Stimulated activated CD8-positive, alpha-beta memory T cell treated with anti-CD3 and anti-CD28 coated beads, Interleukin-12 subunit alpha, Interleukin-12 subunit beta, amount 100 ng/mL, for 4 hours (primary cell): Measurements from ENCODE around the gene TMC6.
A peak's percentile ranks its signal among the peaks of the same experiment; 100 is the strongest.

Experiments
- DNase-seq: peaks from one replicate; pipeline ENCODE4 v3.0.0-alpha.2; 2020; ENCODE audit warnings: low read depth

The TMC6 gene

DNA sequence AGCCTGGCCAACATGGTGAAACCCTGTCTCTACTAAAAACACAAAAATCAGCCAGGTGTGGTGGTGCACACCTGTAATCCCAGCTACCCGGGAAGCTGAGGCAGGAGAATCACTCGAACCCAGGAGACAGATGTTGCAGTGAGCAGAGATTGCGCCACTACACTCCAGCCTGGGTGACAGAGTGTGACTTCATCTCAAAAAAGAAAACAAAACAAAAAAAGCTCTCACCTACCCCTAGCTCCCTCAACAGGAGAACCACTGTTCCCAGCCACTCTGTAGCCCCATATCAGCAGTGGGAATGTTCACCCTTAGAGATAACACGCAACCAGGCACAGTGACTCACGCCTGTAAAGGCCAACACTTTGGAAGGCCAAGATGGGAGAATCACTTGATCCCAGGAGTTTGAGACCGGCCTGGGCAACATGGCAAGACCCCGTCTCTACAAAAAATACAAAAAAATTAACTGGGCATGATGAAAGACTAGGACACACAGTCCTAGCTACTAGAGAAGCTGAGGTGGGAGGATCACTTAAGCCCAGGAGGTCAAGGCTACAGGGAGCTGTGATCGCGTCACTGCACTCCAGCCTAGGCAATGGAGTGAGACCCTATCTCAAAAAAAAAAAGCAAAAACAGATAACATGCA lies 7.4 kb upstream of the TMC6 start:
- no peak for DNase-seq

DNA sequence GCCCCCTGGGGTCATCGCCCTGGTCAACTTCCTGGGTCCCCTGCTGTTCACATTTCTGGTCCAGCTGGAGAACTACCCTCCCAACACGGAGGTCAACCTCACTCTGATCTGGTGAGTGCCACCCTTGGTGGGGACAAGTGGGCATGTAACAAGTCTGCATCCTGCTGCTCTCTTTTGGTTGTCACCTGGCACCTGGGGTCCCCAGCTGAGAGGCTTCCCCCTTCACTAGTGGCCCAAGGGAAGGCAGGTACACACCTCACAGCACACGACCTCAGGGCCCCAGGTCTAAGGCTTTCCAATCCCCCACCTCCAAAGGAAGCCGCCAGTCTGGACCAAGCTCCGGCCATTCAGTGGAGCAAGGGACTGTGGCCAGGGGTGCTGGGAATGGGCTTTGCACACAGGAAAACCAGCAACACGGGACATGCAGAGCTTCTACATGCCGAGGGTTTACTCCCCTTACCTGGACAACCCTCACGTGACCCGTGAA lies 6.4 kb upstream of the TMC6 start:
- no peak for DNase-seq

DNA sequence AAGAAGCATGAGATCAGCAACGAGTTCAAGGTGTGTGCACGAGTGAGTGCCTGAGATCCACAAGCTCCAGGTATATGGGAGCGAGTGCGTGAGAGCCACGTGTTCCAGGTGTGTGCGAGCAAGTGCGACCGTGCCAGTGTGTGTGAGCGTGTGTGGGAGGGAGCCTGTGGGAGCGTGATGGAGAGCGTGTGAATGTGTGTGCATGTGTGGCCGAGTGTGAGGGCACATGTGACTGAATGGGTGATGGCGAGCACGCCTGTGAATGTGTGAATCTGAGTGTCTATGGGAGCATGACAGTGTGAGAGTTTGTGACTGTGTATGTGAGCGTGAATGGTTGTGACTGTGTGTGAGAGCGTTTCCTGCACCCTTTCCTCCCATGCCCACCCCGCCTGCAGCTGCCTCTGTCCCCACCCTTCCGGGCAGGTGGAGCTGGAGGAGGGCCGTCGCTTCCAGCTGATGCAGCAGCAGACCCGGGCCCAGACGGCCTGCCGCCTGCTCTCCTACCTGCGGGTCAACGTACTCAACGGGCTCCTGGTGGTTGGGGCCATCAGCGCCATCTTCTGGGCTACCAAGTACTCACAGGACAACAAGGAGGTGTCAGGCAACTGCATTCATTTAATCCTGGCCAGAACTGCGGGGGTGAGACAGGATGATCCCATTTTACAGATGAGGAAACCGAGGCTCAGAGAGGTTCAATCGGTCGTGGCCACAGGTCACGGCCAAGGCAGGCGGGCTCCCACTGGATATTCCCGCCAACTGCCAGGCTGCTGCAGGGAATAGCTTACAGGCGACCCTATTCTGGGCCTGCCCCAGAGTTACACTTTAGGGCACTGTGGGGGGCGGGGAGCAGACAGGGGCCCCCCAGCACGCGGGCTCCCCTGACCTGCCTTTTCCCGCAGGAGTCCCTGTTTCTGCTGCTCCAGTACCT lies 5.7 kb upstream of the TMC6 start:
- no peak for DNase-seq

DNA sequence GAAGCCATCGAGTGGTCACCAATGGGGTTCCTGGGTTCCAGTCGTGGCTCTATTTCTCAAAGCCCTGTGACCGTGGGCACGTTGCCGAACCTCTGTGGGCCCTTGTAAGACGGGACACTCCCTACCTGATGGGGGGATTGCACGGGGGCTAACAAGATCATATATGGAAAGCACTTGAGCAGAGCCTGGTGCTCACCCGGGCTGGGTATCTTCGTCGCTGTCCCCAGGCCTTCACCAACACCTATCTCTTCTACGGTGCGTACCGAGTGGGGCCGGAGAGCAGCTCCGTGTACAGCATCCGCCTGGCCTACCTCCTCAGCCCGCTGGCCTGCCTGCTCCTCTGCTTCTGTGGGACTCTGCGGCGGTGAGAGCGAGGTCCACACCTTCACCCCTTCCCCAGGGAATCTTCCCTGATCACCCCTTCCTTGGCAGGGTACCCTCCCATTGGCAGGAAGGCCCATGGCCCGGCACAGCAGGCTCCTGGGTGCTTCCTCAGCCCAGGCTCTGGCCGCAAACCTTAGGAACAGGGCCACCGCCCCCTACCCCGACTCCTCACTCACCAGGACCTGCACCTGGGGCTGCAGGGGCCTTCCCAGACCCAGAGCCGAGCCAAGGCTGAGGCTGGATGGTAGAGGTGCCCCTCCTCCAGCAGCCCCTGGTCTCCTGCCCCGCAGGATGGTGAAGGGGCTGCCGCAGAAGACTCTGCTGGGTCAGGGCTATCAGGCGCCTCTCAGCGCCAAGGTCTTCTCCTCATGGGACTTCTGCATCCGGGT lies 4.8 kb upstream of the TMC6 start:
- no peak for DNase-seq

DNA sequence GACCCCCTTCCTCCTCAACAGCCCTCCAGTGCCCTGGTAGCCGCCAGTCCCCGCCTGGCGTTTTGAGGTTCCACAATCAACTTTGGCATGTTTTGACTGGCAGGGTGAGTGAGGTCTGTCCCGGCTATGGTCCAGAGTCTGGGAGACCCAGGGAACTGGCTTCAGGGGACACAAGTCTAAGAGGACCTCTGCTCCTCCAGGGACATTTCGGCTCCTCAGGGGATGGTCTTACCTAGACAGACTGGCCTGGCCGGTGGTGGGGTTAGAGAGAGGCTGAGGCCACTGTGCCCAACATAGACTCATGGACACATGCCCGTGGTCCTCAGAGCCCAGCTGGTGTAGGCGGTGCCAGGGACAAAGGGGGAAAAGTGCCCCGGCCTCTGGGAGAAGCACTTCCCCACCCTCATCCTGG lies 4.2 kb upstream of the TMC6 start:
- no peak for DNase-seq

DNA sequence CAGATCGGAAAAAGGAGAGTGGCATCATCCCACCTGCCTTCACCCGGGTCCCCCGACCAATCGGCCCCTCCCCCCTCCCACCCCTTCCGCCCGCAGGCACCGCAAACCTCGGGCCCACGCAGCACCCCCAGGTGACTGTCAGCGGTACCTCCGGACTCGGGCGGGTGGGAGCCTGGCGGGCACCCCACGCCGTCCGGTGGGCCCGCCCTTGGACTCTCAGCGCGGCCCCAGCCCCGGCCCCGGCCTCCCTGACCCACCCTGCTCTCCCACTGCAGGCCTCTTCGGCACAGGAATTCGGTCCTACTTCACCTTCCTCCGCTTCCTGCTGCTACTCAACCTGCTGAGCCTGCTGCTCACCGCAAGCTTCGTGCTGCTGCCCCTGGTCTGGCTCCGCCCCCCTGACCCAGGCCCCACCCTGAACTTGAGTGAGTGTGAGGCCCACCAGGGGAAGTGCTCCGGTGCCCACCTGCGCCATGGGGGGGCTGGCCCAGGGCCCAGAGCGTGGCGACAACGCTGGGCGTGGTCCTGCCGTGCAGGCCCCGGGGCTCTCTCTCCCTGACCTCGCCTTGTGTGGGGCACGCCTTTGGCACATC lies 3.6 kb upstream of the TMC6 start:
- peak; percentile 65 for DNase-seq

DNA sequence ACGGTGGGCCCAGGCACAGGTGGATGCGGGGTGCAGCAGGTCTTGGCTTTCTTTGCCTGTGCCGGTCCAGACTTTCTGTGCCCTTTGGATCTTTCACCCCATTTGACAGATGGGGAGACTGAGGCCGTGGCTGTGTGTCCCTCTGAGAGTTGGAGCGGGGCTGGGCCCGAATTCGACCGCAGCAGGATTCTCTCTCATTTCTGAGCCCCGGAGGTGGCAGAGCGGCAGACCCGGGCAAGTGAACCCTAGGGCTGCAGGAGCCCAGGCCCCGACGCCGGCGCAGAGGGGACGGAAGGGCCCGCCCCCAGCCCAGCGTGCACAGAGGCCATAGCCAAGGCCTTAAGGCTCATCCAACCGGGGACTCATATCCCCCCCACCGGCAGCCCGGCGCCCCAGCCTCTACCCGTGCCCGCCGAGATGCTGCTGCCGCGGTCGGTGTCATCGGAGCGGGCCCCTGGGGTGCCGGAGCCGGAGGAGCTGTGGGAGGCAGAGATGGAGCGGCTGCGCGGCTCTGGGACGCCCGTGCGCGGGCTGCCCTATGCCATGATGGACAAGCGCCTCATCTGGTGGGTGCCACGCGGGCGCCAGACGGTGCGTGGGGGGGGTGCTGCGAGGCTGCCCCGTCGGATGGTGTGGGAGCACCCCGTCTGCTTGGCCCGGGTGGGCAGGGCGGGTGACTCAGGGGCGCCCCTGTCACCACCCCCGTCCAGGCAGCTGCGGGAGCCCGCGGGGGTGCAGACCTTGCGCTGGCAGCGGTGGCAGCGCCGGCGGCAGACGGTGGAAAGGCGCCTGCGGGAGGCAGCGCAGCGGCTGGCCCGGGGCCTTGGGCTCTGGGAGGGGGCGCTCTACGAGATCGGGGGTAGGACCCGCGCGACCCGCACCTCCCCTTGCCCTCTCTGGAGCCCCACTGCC lies 2.9 kb upstream of the TMC6 start:
- DNase-seq: peak; percentile 74

DNA sequence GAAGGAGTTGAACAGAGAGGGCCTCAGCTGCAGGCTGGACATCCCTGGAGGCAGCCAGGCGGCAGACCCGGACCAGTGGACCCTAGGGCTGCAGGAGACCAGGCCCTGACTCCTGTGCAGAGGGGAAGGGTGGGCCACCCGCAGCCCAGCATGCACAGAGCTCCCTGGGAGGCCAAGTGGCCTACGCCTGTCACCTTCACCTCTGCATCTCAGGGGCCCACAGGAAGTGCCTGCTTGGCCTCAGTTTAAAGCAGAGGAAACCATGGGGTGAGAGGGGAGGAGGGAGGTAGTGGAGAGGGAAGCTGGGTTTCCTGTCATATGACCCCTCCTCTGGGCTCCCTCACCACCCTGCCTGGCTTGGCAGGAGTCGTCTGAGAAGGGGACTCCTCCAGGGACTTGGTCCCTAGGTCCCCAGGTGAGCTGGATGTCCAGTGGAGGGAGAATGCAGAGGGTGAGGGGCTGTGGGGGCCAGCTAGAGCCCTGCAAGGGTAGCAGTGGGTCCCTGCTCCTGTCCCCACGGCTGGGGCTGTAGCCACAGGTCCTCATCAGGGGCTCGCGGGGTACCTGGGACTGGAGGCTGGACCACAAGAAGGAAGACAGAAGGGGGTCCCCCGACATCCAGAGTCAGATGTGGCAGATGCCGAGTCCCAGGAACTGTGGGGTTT lies 2.0 kb upstream of the TMC6 start, which contains the start of gene TMC8:
TSS of gene TMC8 (plus strand) at position 335 of the 665 bp plus-strand sequence. CDS start 818 bp downstream, outside the sequence.
- no peak for DNase-seq

DNA sequence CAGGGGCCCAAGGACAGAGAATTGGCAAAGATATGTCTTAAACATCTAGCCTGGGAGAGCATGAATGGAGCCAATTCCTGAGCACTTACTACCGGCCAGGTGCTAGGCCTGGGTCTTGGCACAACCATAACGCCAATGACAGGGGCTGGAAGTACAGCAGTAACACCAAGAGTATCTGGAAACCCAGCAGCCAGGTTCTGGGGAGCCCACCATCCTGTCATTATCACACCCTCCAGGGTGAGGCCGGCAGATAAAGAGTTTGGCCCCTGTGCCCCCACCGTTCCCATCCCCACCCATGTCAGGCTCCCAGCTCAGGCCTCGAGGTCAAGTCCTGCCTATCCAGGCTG lies 1.5 kb upstream of the TMC6 start:
- DNase-seq: no peak

DNA sequence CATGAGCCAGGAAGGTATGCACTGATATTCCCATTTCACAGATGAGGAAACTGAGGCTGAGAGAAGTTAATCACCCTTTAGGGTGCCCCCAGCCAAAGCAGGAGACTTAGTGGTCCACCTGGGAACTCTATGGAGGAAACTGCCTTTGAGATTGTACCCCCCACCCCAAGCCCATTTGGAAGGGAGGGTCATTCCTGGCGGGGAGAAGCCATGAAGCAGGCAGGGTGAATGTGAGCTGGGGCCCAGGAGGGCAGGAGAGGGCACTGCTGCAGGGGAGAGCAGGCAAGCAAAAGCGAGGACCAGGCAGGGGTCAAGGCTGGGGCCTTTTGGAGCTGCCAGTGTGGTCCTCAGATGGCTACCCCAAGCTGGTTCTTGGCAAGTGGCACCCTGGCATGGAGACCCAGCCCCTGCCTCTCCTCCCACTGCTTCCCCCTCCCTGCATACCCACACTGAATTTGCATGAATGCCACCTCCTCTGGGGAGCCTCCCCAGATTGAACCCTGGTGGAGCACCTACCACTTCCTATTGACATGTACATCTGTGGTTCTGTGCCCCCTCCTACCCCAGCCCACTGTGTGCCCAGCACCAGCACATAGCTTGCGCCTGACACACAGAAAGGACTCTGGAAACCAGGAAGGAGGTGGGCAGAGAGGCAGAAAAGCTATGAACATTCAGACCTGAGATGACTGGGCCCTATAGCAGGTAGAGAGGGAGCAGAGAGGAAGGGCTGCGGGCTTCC lies 965 bp upstream of the TMC6 start:
- no peak for DNase-seq

DNA sequence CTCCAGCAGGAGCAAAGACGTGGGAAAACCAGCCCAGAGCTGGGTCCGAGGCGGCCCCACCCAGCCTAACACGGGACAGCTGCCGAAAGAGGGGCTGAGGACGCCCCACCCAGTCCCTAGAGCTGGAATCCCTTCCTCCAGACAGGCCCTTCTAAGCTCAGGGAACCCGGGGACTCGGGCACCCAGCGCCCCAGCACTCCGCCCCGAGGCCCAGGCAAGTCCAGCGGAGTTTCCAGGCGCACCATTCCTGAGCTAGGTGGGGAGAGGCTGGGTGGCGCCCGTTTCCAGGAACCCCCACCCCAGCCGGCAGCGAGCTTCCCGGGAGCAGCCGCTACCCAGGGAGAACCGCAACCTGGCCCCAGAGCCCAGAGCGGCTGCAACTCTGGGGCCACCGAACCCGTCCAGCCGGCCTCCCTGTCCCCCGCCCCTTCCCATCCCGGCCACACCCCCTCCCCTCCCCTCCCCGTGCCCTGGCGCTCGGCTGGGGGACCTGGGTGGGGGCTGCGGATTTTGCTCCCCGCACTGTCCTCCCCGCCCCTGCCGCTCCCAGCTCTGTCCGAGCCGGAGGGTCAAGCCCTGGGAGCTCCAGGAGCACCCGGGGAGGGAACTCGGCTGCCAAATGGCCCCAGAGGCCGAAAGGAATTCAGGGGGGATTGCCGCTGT lies 536 bp downstream of the TMC6 start:
- DNase-seq: no peak

DNA sequence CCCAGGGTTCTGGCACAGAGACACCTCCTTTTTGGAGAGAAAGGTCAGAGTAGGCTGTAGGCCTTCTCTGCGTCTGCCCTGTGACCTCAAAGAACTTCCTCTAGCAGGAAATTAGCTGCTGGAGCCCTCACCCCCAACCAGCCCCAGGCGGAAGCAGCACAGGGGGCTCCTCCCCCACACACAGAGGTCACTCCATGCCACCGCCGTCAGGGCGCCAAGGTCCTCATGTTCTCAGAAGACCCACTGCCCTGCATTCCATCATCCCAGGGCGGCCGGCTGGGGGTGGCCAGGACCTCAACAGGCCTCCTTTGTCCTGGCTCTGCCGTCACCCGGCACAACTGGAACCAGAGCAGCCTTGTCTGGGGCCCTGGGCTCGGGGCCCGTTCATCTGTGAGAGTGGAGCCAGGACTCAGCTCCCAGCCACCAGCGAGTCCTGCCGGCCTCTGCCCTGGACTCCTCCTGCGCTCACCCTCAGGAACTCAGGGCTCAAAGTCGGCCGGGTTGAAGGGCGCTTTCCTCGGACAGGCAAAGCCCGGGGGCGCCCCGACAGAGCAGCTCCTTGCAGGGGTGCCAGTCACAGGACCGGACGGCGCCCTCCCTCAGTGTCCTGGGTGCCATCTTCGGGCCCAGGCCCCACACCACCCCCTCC lies 1.2 kb downstream of the TMC6 start:
- DNase-seq: no peak

DNA sequence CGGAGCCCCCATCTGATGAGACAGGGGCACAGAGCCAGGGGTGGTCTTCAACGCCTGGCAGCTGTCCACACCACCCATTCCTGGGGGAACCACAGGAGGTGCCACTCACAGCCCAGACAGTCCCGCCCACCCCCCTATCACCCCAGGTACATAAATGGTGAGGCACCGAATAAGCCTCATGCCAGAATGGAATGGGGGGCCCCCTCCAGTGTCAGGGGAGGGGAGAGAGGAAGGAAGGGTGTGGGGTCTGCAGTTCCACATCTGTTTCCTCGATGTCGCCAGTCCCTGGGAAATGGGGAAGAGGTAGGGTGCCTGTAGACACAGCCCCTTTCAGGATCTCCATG lies 1.7 kb downstream of the TMC6 start:
- DNase-seq: no peak

DNA sequence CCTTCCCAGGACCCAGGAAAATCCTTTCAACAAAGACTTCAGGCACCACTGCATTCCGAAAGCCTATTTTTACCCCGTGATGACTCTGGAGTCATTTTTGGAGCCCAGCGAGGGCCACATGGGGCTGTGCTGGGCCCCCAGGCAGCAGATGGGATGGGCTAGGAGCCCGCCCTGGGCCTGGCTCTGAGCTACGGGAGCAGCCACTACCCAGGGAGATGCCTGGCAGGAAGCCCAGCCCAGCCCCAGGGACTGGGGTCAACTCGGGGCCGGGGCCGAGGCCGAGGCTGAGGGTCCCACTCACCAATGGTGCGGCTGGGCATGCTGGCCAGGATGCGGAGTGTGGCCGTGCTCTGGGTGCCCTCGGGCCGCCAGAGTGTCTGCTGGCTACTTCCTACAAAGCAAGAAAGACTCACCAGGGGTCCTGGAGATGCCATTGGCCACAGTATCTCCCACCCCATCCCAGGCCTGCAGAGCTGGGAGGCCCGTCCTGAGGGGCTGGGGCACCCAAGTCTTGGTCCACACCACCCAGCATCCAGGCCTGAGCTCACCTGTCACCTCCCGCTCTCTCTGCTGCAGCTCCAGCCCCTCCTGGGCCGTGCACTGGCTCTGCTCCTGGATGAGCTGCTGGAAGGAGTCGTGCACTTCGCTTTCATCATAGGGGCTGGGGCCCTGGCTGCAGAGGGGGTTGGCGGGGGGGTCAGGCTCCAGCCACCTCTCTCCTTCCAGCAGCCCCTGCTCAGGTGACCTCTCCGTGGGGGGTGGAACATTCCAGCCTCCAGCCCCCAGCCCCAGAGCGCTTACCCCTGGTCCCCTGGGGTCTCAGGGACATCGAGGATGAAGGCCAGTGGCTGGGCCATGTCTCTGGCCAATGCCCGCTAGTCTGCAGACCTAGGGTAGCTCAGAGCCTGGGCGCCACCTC lies 2.3 kb downstream of the TMC6 start:
- DNase-seq: no peak

DNA sequence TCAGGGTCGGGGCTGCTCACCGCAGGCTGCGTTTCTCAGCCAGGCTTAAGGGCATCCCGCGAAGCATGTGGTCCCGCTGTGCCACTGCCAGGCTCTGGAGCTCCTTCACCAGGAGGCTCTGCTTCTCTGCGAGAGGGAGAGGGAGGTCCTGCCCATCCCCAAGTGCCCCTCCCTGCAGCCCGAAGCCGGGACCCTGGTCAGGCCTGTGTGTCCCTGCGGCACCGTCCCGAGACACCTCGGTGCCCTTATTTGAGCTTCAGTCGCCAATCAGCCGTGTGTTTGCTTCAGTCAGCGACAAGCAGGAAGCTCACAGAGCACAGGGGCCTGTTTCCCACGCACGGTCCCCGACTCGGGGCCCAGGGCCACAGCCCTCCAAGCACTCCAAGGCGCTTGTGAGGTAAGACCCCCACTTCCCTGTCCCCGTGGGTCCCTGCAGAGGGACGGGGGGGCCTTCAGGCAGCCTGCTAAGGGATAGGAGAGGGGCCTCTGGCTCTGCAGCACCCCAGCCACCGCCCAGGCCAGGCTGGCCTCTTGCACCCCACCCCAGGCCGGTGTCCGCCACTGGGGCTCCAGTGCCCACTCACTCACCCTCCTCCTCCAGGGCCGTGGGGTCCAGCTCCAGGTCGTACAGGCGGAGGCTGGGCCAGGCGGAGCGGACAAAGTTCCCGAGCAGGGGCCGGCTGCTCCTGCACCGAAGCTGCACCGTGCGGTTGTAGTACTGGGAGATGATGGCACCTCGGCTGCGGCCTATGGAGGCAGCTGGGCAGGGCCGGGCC lies 3.2 kb downstream of the TMC6 start:
- DNase-seq: no peak

DNA sequence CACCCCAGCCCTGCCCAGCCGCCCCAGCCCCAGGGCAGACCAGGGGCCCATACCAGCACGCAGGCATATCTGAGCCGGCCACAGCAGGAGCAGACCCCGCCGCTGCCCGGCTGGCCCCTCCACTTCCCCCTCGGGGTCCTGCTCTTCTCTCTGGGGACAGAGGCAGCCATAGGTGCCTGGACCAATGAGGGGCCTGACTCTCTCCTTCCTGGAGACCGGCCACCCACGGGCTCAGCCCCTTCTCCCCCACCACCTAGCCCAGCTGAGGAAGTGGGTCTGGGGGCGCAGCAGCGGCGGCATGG lies 3.8 kb downstream of the TMC6 start:
- DNase-seq: no peak
